ENCODE data around the gene DPP7.

DNA sequence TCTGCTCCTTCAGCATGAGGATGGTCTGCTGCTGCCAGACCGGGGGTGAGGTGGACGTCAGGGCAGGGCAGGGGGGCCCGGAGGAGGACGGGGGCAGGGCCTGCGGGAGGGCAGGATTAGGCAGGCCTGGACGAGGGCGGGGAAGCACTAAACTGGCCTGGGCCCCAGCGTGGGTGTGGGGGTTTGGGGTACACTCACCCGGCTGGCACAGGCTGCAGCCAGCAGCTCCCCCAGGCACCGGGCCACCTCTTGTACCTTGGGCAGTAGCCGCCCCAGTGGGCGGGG lies 49.7 kb downstream of the DPP7 start:
- TF ChIP-seq, protein P1, sequence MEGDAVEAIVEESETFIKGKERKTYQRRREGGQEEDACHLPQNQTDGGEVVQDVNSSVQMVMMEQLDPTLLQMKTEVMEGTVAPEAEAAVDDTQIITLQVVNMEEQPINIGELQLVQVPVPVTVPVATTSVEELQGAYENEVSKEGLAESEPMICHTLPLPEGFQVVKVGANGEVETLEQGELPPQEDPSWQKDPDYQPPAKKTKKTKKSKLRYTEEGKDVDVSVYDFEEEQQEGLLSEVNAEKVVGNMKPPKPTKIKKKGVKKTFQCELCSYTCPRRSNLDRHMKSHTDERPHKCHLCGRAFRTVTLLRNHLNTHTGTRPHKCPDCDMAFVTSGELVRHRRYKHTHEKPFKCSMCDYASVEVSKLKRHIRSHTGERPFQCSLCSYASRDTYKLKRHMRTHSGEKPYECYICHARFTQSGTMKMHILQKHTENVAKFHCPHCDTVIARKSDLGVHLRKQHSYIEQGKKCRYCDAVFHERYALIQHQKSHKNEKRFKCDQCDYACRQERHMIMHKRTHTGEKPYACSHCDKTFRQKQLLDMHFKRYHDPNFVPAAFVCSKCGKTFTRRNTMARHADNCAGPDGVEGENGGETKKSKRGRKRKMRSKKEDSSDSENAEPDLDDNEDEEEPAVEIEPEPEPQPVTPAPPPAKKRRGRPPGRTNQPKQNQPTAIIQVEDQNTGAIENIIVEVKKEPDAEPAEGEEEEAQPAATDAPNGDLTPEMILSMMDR (conservative IDR thresholded peaks at IDR 0.05; ENCODE audit: low read length) = no peak
- TF ChIP-seq EZH2phosphoT487 (IDR thresholded peaks at IDR 0.05; ENCODE audit: borderline replicate concordance, low read depth, low read length) = no peak

Measured in OCI-LY7 (cell line).